SK-N-SH (cell line): ENCODE measurements around the gene TEX264.

ENCODE experiments used
- EP300 ChIP-seq, 2 experiments: IDR thresholded peaks; 2 replicates each; pipeline versions ENCODE4 v1.4.0 to v1.6.1; 2012; ENCODE audit warnings: borderline replicate concordance in 1 of 2, low read depth in 1 of 2, low read length in 1 of 2
- NRF1 ChIP-seq: IDR thresholded peaks from 2 replicates; pipeline ENCODE4 v1.6.1; 2012; ENCODE audit warnings: low read depth, mild to moderate bottlenecking, low read length
- POLR2AphosphoS5 ChIP-seq: IDR thresholded peaks from 2 replicates; pipeline ENCODE4 v1.6.1; 2012; ENCODE audit warnings: low read depth, low read length
- TAF1 ChIP-seq: IDR thresholded peaks from 2 replicates; pipeline ENCODE4 v1.6.1; 2012; ENCODE audit warnings: low read depth, mild to moderate bottlenecking, low read length, moderate library complexity, borderline replicate concordance
- TF ChIP-seq, protein P1 (sequence below): fragments of 150-350 bp; IDR thresholded peaks from 2 replicates; pipeline ENCODE4 v1.6.1; 2016; ENCODE audit warnings: mild to moderate bottlenecking, low read depth, low read length
- TF ChIP-seq, protein P2 (sequence below): IDR thresholded peaks from 2 replicates; pipeline ENCODE4 v1.6.1; 2012; ENCODE audit warnings: mild to moderate bottlenecking, low read depth, low read length, moderate library complexity
- TF ChIP-seq, protein P3 (sequence below): IDR thresholded peaks from 2 replicates; pipeline ENCODE4 v1.4.0; 2012; ENCODE audit warnings: low read depth
- TF ChIP-seq, protein P4 (sequence below): fragments of 200-600 bp; sonication (generic); IDR thresholded peaks from 2 replicates; pipeline ENCODE4 v1.6.1; 2017; ENCODE audit warnings: antibody characterized with exemption, mild to moderate bottlenecking, moderate library complexity

DNA sequence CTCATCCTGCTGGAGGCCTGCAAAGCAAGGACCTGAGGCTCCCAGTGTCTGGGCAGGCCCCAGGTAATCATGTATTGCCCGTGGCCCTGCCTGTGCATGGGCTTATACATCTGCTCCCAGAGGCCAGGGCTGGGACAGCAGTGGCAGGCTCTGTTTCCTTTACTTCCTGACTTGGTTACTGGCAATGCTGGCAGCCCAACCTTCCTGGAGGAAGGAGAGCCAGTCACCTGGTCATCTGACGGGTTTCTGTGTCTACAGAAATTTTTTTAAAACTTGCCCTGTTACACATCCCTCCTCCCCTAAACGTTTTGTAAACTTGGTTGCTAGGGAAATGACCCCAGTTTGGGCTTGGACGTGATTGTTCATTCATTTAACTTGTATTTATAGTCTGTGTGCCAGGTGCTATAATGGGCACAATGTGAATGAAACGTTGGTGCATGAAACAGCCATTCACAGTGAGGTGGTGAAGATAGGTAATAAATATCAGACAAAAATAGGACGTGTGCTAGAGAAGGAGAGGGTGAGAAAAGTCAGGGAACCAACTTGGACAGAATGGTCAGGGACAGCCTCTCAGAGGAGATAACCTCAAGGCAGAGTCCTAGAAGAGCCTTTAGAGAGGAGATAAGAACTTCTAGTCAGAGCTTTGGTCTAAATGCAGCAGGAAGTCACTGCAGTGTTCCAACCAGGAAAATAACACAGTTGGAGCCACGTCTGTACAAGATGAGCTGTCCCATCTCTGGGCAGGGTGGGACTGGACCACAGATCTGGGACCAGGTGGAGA, 14.1 kb downstream of the TEX264 start:
- TF ChIP-seq, protein P1, sequence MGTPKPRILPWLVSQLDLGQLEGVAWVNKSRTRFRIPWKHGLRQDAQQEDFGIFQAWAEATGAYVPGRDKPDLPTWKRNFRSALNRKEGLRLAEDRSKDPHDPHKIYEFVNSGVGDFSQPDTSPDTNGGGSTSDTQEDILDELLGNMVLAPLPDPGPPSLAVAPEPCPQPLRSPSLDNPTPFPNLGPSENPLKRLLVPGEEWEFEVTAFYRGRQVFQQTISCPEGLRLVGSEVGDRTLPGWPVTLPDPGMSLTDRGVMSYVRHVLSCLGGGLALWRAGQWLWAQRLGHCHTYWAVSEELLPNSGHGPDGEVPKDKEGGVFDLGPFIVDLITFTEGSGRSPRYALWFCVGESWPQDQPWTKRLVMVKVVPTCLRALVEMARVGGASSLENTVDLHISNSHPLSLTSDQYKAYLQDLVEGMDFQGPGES = no peak
- TF ChIP-seq, protein P2, sequence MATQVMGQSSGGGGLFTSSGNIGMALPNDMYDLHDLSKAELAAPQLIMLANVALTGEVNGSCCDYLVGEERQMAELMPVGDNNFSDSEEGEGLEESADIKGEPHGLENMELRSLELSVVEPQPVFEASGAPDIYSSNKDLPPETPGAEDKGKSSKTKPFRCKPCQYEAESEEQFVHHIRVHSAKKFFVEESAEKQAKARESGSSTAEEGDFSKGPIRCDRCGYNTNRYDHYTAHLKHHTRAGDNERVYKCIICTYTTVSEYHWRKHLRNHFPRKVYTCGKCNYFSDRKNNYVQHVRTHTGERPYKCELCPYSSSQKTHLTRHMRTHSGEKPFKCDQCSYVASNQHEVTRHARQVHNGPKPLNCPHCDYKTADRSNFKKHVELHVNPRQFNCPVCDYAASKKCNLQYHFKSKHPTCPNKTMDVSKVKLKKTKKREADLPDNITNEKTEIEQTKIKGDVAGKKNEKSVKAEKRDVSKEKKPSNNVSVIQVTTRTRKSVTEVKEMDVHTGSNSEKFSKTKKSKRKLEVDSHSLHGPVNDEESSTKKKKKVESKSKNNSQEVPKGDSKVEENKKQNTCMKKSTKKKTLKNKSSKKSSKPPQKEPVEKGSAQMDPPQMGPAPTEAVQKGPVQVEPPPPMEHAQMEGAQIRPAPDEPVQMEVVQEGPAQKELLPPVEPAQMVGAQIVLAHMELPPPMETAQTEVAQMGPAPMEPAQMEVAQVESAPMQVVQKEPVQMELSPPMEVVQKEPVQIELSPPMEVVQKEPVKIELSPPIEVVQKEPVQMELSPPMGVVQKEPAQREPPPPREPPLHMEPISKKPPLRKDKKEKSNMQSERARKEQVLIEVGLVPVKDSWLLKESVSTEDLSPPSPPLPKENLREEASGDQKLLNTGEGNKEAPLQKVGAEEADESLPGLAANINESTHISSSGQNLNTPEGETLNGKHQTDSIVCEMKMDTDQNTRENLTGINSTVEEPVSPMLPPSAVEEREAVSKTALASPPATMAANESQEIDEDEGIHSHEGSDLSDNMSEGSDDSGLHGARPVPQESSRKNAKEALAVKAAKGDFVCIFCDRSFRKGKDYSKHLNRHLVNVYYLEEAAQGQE = no peak
- TF ChIP-seq TAF1 = no peak
- TF ChIP-seq, protein P3, sequence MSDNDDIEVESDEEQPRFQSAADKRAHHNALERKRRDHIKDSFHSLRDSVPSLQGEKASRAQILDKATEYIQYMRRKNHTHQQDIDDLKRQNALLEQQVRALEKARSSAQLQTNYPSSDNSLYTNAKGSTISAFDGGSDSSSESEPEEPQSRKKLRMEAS = no peak
- TF ChIP-seq EP300 (IDR thresholded peaks at IDR 0.05; ENCODE audit: borderline replicate concordance in 1 of 2, low read depth in 1 of 2, low read length in 1 of 2) = no peak
- TF ChIP-seq, protein P4, sequence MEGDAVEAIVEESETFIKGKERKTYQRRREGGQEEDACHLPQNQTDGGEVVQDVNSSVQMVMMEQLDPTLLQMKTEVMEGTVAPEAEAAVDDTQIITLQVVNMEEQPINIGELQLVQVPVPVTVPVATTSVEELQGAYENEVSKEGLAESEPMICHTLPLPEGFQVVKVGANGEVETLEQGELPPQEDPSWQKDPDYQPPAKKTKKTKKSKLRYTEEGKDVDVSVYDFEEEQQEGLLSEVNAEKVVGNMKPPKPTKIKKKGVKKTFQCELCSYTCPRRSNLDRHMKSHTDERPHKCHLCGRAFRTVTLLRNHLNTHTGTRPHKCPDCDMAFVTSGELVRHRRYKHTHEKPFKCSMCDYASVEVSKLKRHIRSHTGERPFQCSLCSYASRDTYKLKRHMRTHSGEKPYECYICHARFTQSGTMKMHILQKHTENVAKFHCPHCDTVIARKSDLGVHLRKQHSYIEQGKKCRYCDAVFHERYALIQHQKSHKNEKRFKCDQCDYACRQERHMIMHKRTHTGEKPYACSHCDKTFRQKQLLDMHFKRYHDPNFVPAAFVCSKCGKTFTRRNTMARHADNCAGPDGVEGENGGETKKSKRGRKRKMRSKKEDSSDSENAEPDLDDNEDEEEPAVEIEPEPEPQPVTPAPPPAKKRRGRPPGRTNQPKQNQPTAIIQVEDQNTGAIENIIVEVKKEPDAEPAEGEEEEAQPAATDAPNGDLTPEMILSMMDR = no peak
- no peak for TF ChIP-seq POLR2AphosphoS5
- no peak for TF ChIP-seq NRF1
